A549 (cell line): ENCODE measurements around the gene BMP10. TPM values are rescaled to one million over a fixed set of nuclear protein-coding genes. Genes with fewer than 3 reads are reported as not detected.

Source experiments
- ATAC-seq, 2 experiments: fragments of 200-7000 bp in 1 of 2; fragments of >200 bp in 1 of 2; cut with Nextera tagmentation in 1 of 2; cut with Tn5 transposase in 1 of 2; 3 replicates each; pipeline versions ENCODE4 v1.8.0 to v1.9.1; 2018 to 2020; ENCODE audit warnings: mild to moderate bottlenecking in 1 of 2, moderate library complexity in 1 of 2
- CTCF ChIA-PET: fragments of 300-600 bp; sonication (Branson Sonifier 250); formaldehyde crosslinking; extraction: SDS; loops from one replicate; lab custom pipeline; 2021; ENCODE audit warnings: antibody characterized with exemption, inconsistent platforms; lab: Yijun Ruan, JAX
- POLR2A ChIA-PET: fragments of 350-600 bp; formaldehyde crosslinking; extraction: SDS; loops from one replicate; lab custom pipeline; 2021; ENCODE audit warnings: antibody characterized with exemption, inconsistent platforms; lab: Yijun Ruan, JAX
- DNase-seq, 2 experiments: peaks; one replicate each; pipeline versions ENCODE4 v3.0.0 to v3.0.0-alpha.2; 2011 to 2016; ENCODE audit warnings: low read depth in 1 of 2, low spot score in 1 of 2
- FAIRE-seq: peaks from 2 replicates; lab custom pipeline; 2011; peaks lifted over from hg19 to GRCh38; lab: Jason Lieb, UNC
- H3K27ac ChIP-seq, 2 experiments: fragments of >200 bp; sonication (Bioruptor Twin); formaldehyde crosslinking; 3 replicates each; pipeline ENCODE4 v1.5.1; 2016 to 2017
- H3K4me1 ChIP-seq: fragments of >200 bp; sonication (Bioruptor Twin); formaldehyde crosslinking; 3 replicates; pipeline ENCODE4 v1.6.1; 2016
- H3K4me2 ChIP-seq: fragments of >200 bp; sonication (Bioruptor Twin); formaldehyde crosslinking; 3 replicates; pipeline ENCODE4 v1.6.1; 2016
- H3K4me3 ChIP-seq: fragments of >200 bp; sonication (Bioruptor Twin); formaldehyde crosslinking; 3 replicates; pipeline ENCODE4 v1.5.1; 2016
- H3K9me3 ChIP-seq: fragments of >200 bp; sonication (Bioruptor Twin); formaldehyde crosslinking; 3 replicates; pipeline ENCODE4 v1.6.1; 2016
- CBX2 ChIP-seq: fragments of 200-600 bp; sonication (generic); IDR thresholded peaks from 2 replicates; pipeline ENCODE4 v1.6.1; 2016; ENCODE audit warnings: low read depth, mild to moderate bottlenecking, borderline replicate concordance
- FOSL2 ChIP-seq, 2 experiments: fragments of 450-650 bp in 1 of 2; fragments of >200 bp in 1 of 2; sonication (Bioruptor Twin) in 1 of 2; formaldehyde crosslinking; IDR thresholded peaks; 2 replicates each; pipeline versions ENCODE4 v1.5.0 to v1.6.1; 2016 to 2020; ENCODE audit warnings: mild to moderate bottlenecking in 1 of 2, moderate library complexity in 1 of 2
- FOXS1 ChIP-seq: fragments of 250-450 bp; sonication (Bioruptor Pico); IDR thresholded peaks from 2 replicates; pipeline ENCODE4 v1.5.0; 2020; ENCODE audit warnings: mild to moderate bottlenecking, moderate library complexity
- HEYL ChIP-seq: fragments of 250-450 bp; sonication (Bioruptor Pico); IDR thresholded peaks from 2 replicates; pipeline ENCODE4 v1.8.0; 2021; ENCODE audit warnings: mild to moderate bottlenecking, moderate library complexity
- HMGXB4 ChIP-seq: fragments of 250-450 bp; sonication (Bioruptor Pico); IDR thresholded peaks from 2 replicates; pipeline ENCODE4 v1.5.0; 2021; ENCODE audit warnings: mild to moderate bottlenecking, moderate library complexity, borderline replicate concordance
- HOXB13 ChIP-seq: fragments of 250-450 bp; sonication (Bioruptor Pico); IDR thresholded peaks from 2 replicates; pipeline ENCODE4 v1.5.0; 2020; ENCODE audit warnings: low read depth, mild to moderate bottlenecking, moderate library complexity
- SREBF2 ChIP-seq: fragments of 450-650 bp; IDR thresholded peaks from 2 replicates; pipeline ENCODE4 v1.6.1; 2014; ENCODE audit warnings: mild to moderate bottlenecking, moderate library complexity
- WGBS: methylation state at CpG from one replicate; pipeline ENCODE4 v1.1.6; 2017; ENCODE audit errors: missing lambda C conversion rate; 5-methylcytosine and 5-hydroxymethylcytosine counted together
- polyA plus RNA-seq, 4 experiments: library from polyadenylated mRNA; depleted of rRNA in 3 of 4; stranded (reverse); fragments of >200 nt; fragmentation: RNase III in 1 of 4; extraction: RNeasy Plus Mini Kit Qiagen cat#74134 plus additional on column Dnase treatment in 1 of 4; gene quantifications; 2 replicates in 3 of 4; 3 replicates in 1 of 4; pipeline ENCODE4 v1.2.3, GENCODE V29; 2011 to 2017

BMP10 gene
- polyA plus RNA-seq, 2 of the 4 experiments (the other 2 are of a cell fraction) = not detected

GRCh38 chr2:68819556-68819955, 51.6 kb downstream of the BMP10 start:
- ChIA-PET POLR2A (no interaction called here), CTCF (interaction anchor here (1.2 to 1.5 kb wide), 2 partner anchors 11 to 68 kb away, joined by 3 to 5 read pairs; no protein-coding TSS in a partner anchor)
- Histone ChIP-seq H3K4me3 (no peak overlapping the region), H3K4me1 (0 out of 3 replicates have a peak, but pooled peaks cover 6% of the 10 kb centered on the region), H3K4me2 (no peak overlapping the region), H3K9me3 (no peaks in the 10 kb centered on the region), H3K27ac (no peak overlapping the region)
- 78% methylated on average over 6 of the region's 6 CpGs for WGBS
- ATAC-seq (no peak), DNase-seq (no peak), FAIRE-seq (no peak)
- TF ChIP-seq SREBF2 (no peak), FOXS1 (CRISPR knock-in tag) (no peak), FOSL2 (IDR thresholded peaks at IDR 0.05) (no peak), FOSL2 (CRISPR knock-in tag; IDR thresholded peaks at IDR 0.05) (no peak), HMGXB4 (CRISPR knock-in tag) (no peak), HEYL (CRISPR knock-in tag) (no peak)

- H3K4me3 ChIP-seq = no peak overlapping the region
- no peaks in the 10 kb centered on the region for H3K9me3 ChIP-seq
- ATAC-seq = no peak
- no peak for DNase-seq
- ChIA-PET CTCF (interaction anchor here (0.8 to 4.6 kb wide), 4 partner anchors 10 to 66 kb away, joined by 3 to 19 read pairs (median 10); no protein-coding TSS in a partner anchor), POLR2A (no interaction called here)
- no peak for FAIRE-seq
- TF ChIP-seq HOXB13 (CRISPR knock-in tag) (no peak), CBX2 (no peak)
- no peak overlapping the region for H3K4me2 ChIP-seq
- H3K4me1 ChIP-seq = 0 out of 3 replicates have a peak, but pooled peaks cover 6% of the 10 kb centered on the region
- H3K27ac ChIP-seq = no peak overlapping the region
Observed at GRCh38 chr2:68817306-68817705, 53.9 kb downstream of the BMP10 start.

Other genes with a start within 250 kb of the BMP10 start
- not detected in 2 replicates for gene PROKR1, start 227.8 kb downstream of the BMP10 start, polyA plus RNA-seq (2011; rRNA removed)
- not detected in 3 replicates for gene PROKR1, start 227.8 kb downstream of the BMP10 start, polyA plus RNA-seq (2017; fragmentation: RNase III; extraction: RNeasy Plus Mini Kit Qiagen cat#74134 plus additional on column Dnase treatment)
- gene ARHGAP25, start 136.6 kb downstream of the BMP10 start, polyA plus RNA-seq (2011; rRNA removed) = 2.2 and 2.4 TPM in 2 replicates
- gene ARHGAP25, start 136.6 kb downstream of the BMP10 start, polyA plus RNA-seq (2017; fragmentation: RNase III; extraction: RNeasy Plus Mini Kit Qiagen cat#74134 plus additional on column Dnase treatment) = 0.50 to 0.65 TPM (median 0.52 TPM) in 3 replicates
- gene GKN2, start 81.5 kb upstream of the BMP10 start, polyA plus RNA-seq (2011; rRNA removed) = 0.75 and 0.93 TPM in 2 replicates
- gene GKN2, start 81.5 kb upstream of the BMP10 start, polyA plus RNA-seq (2017; fragmentation: RNase III; extraction: RNeasy Plus Mini Kit Qiagen cat#74134 plus additional on column Dnase treatment) = 3.3 to 3.7 TPM (median 3.5 TPM) in 3 replicates
- gene GKN1, start 103.2 kb upstream of the BMP10 start, polyA plus RNA-seq (2011; rRNA removed) = 0.35 and 0.57 TPM in 2 replicates
- 0.45 to 0.90 TPM (median 0.45 TPM) in 3 replicates for gene GKN1, start 103.2 kb upstream of the BMP10 start, polyA plus RNA-seq (2017; fragmentation: RNase III; extraction: RNeasy Plus Mini Kit Qiagen cat#74134 plus additional on column Dnase treatment)
- 150 and 161 TPM in 2 replicates for gene ANTXR1, start 141.8 kb upstream of the BMP10 start, polyA plus RNA-seq (2011; rRNA removed)
- gene ANTXR1, start 141.8 kb upstream of the BMP10 start, polyA plus RNA-seq (2017; fragmentation: RNase III; extraction: RNeasy Plus Mini Kit Qiagen cat#74134 plus additional on column Dnase treatment) = 192 to 194 TPM (median 192 TPM) in 3 replicates